Panc1 (cell line): ENCODE measurements around the gene HERC3.

Experiments used
- POLR2AphosphoS5 ChIP-seq: IDR thresholded peaks from 2 replicates; pipeline ENCODE4 v1.6.1; 2012; ENCODE audit warnings: mild to moderate bottlenecking, low read depth, low read length, moderate library complexity
- REST ChIP-seq, 2 experiments: IDR thresholded peaks; 2 replicates each; pipeline ENCODE4 v1.6.1; 2011 to 2012; ENCODE audit warnings: low read depth in 2 of 2, control low read depth in 1 of 2, low read length in 1 of 2, mild to moderate bottlenecking in 1 of 2, moderate library complexity in 1 of 2; ENCODE audit not compliant: insufficient read depth in 1 of 2
- TCF7L2 ChIP-seq: IDR thresholded peaks from 2 replicates; pipeline ENCODE4 v1.6.1; 2011; ENCODE audit warnings: mild to moderate bottlenecking, low read depth, low read length, inconsistent platforms
- TF ChIP-seq, protein P1 (sequence below): fragments of 450-650 bp; IDR thresholded peaks from 2 replicates; pipeline ENCODE4 v1.5.1; 2017; ENCODE audit warnings: mild to moderate bottlenecking

- TF ChIP-seq, protein P1, sequence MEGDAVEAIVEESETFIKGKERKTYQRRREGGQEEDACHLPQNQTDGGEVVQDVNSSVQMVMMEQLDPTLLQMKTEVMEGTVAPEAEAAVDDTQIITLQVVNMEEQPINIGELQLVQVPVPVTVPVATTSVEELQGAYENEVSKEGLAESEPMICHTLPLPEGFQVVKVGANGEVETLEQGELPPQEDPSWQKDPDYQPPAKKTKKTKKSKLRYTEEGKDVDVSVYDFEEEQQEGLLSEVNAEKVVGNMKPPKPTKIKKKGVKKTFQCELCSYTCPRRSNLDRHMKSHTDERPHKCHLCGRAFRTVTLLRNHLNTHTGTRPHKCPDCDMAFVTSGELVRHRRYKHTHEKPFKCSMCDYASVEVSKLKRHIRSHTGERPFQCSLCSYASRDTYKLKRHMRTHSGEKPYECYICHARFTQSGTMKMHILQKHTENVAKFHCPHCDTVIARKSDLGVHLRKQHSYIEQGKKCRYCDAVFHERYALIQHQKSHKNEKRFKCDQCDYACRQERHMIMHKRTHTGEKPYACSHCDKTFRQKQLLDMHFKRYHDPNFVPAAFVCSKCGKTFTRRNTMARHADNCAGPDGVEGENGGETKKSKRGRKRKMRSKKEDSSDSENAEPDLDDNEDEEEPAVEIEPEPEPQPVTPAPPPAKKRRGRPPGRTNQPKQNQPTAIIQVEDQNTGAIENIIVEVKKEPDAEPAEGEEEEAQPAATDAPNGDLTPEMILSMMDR, result no peak
- no peak for TF ChIP-seq TCF7L2
- no peak for TF ChIP-seq POLR2AphosphoS5
- no peak for TF ChIP-seq REST (IDR thresholded peaks at IDR 0.05; ENCODE audit: insufficient read depth in 1 of 2, low read depth in 2 of 2, low read length in 1 of 2)
These were observed 128.5 kb downstream of the HERC3 start for GRCh38 chr4:88720451-88721428.
